COLO668 (cell line): ENCODE measurements around the gene ZNF692.
"Not testable (repeated sequence)": the region's sequence is repeated elsewhere in the genome, so short reads cannot be mapped to it uniquely, and the experiment has no call there.

ENCODE experiments used
- DNase-seq: peaks from one replicate; lab custom pipeline; 2025; ENCODE audit not compliant: unreplicated experiment; lab: John Stamatoyannopoulos, UW

The ZNF692 gene

GRCh38 chr1:248858891-248859889 is at the start of gene ZNF692:
ZNF692 (minus strand) TSS chr1:248859085; CDS start chr1:248858309, 776 bp downstream.
- peak; percentile 99 for DNase-seq

- DNase-seq: no peak
These were observed 48.1 kb upstream of the ZNF692 start for GRCh38 chr1:248906753-248907661.

DNA sequence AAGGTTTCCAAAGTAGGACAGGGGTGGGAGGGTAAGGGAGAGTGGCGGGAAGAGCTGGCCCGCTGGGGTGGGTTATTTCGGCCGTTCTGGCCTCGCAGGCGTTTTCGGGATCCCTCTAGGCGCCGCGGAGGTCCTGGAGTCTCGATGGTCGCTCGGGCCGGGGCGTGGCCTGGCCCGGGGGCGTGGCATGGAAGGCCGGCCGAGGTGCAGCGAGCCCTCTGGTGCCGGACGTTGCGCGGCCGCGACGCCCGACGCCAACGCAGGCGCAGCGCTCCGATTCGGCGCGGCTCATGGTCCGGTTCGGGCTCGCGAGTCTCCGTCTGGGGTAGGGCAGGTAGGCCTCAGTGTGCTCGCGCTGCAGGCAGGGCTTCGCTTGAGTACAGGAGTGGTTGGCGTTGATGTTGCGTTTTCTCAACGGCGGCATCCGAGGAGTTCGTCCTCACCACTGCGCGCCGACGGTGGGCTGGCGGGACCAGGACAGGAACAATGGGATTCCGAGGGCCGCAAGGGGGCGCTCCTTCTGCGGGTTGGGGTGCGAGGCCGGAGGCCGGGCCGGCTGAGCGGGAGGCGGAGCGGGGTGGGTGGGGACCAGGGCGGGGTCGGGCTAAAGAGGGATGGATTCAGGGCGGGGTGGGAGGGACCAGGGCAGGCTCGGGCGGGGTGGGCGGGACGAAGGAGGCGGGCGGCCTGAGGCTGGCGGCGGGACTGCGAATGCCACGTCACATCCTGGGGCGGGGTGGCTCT is 47.3 kb upstream of the ZNF692 start, which contains the start of gene PGBD2:
Gene PGBD2, plus strand, starts transcription at position 227 of the 744 bp plus-strand sequence. CDS start 7,628 bp downstream, outside the sequence.
- peak; percentile 96 for DNase-seq

DNA sequence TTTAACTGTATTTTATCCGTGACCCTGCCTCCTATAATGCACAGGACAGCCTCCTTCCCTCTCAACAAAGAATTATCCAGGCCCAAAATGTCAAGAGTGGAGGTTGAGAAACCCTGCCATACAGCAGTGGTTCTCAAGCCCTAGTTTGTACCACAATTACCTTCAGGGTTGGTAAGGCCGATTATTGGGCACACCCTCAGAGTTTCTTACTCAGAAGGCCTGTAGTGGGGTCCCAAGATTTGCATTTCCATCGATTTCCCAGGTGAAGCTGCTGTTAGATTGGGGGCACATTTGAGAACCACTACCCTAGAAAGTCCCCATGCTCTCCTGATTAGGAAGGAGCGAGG is 46.8 kb upstream of the ZNF692 start:
- no peak for DNase-seq

DNA sequence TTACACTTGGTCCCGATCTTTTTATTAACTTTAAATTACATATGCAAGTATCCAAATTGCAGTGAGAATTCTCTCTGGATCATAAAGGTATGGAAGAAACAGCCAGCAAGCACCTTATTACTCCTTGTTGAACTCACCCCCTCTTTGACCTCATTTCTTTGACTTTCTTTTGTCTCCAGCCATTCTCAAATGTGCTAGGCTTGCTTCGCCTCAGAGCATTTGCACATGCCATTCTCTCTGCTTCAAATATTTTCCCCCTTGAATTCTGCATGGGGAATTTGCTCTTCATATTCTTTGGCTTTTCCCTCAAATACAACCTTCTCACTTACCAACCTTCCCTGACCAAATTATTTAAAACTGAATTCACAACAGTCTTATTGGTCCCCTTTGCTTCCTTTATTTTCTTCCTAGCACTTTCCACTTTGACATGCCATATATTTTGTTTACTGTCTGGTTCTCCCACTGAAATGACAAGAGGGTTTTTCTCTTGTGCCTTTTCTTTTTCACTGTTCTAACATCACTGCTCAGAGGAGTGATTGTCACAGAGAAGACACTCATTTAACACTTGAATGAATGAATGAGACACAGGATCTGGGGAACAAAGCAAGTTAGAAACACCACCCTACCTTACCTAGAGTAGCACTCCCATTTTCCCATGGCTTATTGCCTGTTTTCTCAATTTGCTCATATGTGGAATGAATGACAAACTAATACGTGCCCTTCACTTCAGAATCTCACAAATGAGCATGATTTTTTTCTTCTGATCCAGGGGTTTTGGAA is 45.7 kb upstream of the ZNF692 start:
- DNase-seq: no peak

- no peak for DNase-seq
These were observed 42.7 kb upstream of the ZNF692 start for GRCh38 chr1:248901578-248901977.

- no peak for DNase-seq
These were observed 41.8 kb upstream of the ZNF692 start for GRCh38 chr1:248900637-248901036.

DNA sequence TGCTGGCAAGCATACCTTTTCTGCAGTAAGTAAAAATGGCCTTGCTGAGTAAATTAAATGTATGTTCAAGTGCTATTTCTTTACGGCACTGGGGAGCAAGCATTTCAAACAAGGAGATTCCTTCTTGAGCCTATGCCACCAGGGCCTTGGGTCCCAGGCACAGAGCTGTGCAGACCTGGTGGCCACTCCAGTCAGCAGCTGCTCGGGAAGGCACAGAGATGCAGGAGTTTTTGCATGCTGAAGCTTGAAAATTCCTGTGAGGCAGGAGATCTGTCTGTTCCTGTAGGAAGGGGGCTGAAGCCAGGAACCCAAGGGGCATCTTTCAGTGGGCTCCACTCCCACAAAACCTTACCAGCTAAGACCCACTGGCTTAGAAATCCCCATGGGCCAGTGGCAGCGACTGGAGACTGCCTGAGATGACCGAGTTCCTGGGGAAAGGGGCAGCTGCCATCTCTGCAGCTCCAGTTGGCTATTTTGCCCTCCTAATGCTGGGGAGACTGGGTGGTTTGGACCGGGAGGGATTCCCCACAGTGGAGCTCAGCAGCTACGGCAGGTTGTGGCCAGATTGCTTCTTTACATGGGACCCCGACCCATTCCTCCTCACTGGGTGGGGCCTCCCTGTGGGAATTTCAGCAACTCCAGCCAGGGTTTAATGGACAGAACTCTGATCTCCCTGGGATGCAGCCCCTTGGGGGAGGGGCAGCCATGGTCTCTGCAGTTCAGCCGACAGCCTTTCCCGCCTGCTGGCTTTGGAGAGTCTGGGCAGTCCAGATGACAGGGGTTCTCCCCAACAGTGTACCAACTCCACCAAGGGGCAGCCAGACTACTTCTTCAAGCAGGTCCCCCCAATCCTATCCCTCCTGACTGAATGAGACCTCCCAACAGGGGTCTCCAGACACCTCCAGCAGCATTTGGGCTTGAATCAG is 38.8 kb upstream of the ZNF692 start:
- DNase-seq: no peak

- no peak for DNase-seq
These were observed 36.0 kb upstream of the ZNF692 start for GRCh38 chr1:248894837-248895236.

GRCh38 chr1:248892590-248892989 is 33.7 kb upstream of the ZNF692 start:
- DNase-seq: no peak

GRCh38 chr1:248891758-248892157 is 32.9 kb upstream of the ZNF692 start:
- no peak for DNase-seq

DNA sequence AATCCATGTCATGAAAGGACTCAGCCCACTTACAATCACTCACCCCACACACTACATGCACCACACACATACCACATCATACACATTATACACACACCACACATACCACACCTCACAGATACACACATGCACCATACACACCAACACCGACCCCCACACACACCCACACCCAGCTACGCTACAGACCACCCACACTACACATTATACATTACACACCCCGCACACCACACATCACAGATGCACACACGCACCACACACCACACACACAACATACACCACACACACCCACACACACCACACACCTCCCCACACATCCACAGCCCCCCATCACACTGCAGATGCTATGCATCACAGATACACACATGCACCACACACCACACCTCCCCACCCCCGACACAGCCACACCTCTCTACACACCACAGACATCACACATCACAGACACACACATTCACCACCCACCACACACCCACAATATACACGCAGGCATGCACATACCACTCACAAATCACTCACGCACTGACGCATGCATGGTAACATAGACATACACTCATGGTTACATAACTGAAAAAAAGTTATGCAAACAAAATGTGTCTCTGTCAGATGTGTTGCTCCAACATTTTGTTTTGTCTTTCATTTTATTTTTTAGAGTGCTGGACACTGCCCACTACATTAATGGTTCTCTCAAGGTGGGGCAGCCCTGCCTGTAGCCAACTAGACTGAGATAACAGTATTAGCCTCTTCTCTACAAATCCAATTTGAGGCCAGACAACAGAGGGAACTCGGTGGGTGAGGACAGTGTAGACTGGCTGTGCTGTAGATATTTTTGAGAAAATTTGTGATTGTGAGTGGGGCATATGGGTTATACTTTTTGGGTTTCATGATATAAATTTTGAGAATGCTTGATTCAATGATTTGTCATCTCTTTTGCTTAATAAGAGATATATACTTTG is 31.9 kb upstream of the ZNF692 start:
- DNase-seq: no peak

DNA sequence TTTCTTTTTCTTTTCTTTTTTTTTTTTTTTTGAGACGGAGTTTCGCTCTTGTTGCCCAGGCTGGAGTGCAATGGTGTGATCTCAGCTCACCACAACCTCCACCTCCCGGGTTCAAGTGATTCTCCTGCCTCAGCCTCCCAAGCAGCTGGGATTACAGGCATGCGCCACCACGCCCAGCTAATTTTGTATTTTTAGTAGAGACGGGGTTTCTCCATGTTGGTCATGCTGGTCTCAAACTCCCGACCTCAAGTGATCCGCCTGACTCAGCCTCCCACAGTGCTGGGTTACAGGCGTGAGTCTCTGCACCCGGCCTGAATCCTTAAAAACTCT is 31.0 kb upstream of the ZNF692 start:
- not testable (repeated sequence) for DNase-seq

DNA sequence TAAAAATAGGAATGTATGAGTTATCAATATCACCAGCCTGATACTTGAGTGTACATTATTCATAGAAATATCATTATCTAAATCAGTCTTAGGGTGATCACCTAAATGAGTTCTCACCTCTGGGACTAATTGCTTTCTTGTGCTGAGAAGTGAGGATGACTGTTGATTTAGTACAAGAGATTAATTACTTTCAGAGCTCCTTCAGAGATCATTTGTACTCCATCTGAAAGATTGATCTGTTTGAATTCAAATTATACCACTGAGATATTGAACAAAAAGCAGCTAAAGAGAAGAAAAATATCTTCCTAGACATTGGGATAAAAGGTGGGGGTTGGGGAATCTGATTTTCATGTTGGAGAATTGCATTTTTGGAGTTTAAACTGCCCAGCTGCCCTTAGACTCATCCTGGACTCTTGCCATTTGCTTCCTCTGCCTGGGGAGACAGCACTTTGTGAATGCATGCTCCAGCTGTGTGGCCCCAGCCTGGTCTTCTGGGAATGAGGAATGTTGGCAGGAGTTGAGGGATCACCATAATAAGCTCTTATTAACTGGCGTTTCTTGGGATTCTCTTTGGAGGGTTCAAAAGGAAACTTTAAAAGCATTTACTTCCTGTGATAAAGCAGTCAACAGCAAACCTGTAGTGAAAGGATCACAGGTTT is 27.5 kb upstream of the ZNF692 start:
- no peak for DNase-seq

- DNase-seq: no peak
These were observed 26.8 kb upstream of the ZNF692 start for GRCh38 chr1:248885646-248886045.

DNA sequence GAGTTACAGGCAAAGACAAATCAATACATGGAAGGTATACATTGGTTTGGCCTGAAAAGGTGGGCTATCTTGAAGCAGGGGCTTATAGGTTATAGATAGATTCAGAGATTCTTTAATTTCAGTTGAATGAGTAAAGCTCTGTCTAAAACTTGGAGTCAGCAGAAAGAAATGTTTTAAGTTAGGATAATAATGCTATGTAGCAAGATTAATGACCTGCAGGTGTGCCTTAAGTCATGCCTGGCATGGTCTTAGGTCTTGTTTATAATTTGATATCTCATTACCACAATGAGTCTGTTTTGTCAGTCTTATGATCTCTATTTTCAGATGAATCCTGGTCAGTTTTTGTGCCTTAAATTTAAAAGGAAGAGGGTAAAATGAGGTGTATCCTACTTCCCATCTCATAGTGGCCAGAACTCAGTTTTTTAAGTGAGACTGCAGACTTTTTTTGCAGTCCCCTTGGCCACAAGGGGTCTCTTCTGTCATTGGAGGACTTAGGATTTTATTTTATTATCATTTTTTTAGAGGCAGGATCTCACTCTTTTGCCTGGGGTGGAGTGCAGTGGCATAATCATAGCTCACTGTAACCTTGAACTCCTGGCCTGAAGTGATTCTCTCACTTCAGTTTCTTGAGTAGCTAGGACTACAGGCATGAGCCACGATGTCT is 25.9 kb upstream of the ZNF692 start:
- DNase-seq: no peak

DNA sequence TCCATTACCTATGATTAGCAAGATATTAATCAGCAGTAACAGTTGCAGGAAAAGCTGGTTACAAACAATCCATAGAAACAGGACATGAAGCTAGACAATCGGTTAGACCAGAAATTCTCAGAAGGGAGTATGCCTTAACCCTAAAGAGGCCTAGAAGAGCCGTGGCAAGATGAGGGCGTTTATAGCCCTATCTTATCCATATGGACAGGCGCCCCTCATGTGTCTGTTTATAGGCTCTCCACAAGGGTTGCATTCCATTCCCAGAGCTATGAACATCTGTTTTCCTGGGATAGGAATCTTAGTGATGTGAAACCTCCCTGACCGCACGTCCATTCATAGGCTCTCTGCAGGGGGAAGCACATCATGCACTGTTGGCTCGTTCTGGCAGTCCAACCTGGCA is 23.5 kb upstream of the ZNF692 start:
- not testable (repeated sequence) for DNase-seq
